Osteoblast (primary cell): ENCODE measurements around the gene TTC28. TPM values are rescaled to one million over a fixed set of nuclear protein-coding genes. Genes with fewer than 3 reads are reported as not detected.
A peak's percentile ranks its signal among the peaks of the same experiment; 100 is the strongest.

ENCODE experiments used
- DNase-seq: peaks from one replicate; pipeline ENCODE4 v3.0.0; 2011; ENCODE audit warnings: low spot score, mixed read lengths; ENCODE audit not compliant: insufficient read length; ENCODE audit errors: missing footprints
- H2AFZ ChIP-seq: 2 replicates; pipeline ENCODE4 v1.6.0; 2011; ENCODE audit warnings: mild to moderate bottlenecking, low read length
- H3K27ac ChIP-seq: 2 replicates; pipeline ENCODE4 v1.5.1; 2011; ENCODE audit warnings: mild to moderate bottlenecking, low read depth, low read length, moderate library complexity
- H3K27me3 ChIP-seq: 2 replicates; pipeline ENCODE4 v1.6.0; 2012; ENCODE audit warnings: mild to moderate bottlenecking, control low read depth, inconsistent platforms, low read length, moderate library complexity; ENCODE audit not compliant: insufficient read depth
- H3K36me3 ChIP-seq: 2 replicates; pipeline ENCODE4 v1.5.1; 2011; ENCODE audit warnings: mild to moderate bottlenecking, low read length, control low read depth, moderate library complexity; ENCODE audit not compliant: insufficient read depth
- H3K4me1 ChIP-seq: 2 replicates; pipeline ENCODE4 v1.5.1; 2011; ENCODE audit warnings: mild to moderate bottlenecking, low read length, control low read depth, moderate library complexity; ENCODE audit not compliant: insufficient read depth
- H3K4me2 ChIP-seq: 2 replicates; pipeline ENCODE4 v1.6.0; 2011; ENCODE audit warnings: mild to moderate bottlenecking, low read length; ENCODE audit not compliant: insufficient read depth
- H3K4me3 ChIP-seq: fragments of 200-600 bp; sonication (generic); 3 replicates; pipeline ENCODE4 v1.5.1; 2012; ENCODE audit warnings: mild to moderate bottlenecking, low read length, inconsistent platforms; ENCODE audit not compliant: insufficient read depth
- H3K79me2 ChIP-seq: 2 replicates; pipeline ENCODE4 v1.6.0; 2012; ENCODE audit warnings: mild to moderate bottlenecking, low read length, control low read depth, inconsistent platforms; ENCODE audit not compliant: insufficient read depth
- H3K9me3 ChIP-seq: 2 replicates; pipeline ENCODE4 v1.5.1; 2011; ENCODE audit warnings: low read depth, low read length, control low read depth
- H4K20me1 ChIP-seq: 2 replicates; pipeline ENCODE4 v1.6.0; 2012; ENCODE audit warnings: mild to moderate bottlenecking, low read length, control low read depth; ENCODE audit not compliant: insufficient read depth
- total RNA-seq: library from RNA; depleted of rRNA; stranded (reverse); fragments of >200 nt; gene quantifications from 2 replicates; pipeline ENCODE4 v1.2.3, GENCODE V29; 2012
- TF ChIP-seq, protein P1 (sequence below): IDR thresholded peaks from 2 replicates; pipeline ENCODE4 v1.5.1; 2011; ENCODE audit warnings: mild to moderate bottlenecking, low read depth, low read length, moderate library complexity; ENCODE audit errors: extremely low read depth

Gene TTC28
- total RNA-seq, 1 donor = 48.1 TPM

DNA sequence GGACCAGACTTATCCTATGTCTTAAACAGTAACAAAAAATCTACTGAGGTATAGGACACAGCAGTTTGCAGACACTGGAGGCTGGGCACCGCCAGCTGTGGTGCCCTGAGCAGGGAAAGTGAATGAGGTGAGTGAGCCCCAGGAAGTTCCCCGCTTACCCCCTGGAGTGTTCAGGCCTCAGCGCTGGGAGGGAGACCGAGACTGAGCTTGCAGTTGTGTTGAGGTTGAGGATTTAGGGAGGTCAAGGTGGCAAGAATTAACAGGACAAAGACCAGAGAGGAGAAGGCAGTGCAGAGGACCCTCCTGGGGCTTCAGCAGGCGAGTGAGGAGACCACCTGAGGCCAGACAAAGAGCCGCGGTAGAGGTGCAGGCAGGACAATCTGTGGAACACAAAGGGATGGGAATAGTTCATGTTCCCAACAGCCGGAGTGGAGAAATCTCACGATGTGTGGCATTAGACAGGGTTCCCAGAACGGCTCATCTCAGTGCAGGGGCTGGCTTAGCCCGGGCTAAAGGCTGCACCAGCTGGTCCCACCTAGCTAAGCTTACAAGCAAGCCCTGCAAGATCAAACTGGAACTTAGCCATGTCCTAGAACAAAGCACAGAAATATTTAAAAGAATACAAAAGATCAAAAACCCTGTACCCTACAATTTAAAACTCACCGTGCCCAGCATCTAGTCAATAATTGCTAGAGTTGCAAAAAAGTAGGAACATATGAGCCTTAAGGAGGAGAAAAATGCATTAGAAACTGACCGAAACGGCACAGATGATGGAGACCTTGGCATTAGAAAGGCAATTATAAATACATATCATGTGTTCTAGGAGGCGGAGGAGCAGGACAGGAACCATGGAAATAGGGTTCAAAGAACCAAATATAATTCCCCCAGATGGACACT is 713.2 kb downstream of the TTC28 start:
- Histone ChIP-seq H3K79me2 (no peaks in the 10 kb centered on the region), H2AFZ (no peak overlapping the region), H3K9me3 (no peaks in the 10 kb centered on the region), H4K20me1 (no peaks in the 10 kb centered on the region), H3K4me2 (no peak overlapping the region), H3K27me3 (peaks cover 2% of the 10 kb centered on the region), H3K27ac (no peak overlapping the region), H3K4me1 (no peaks in the 10 kb centered on the region), H3K36me3 (no peaks in the 10 kb centered on the region), H3K4me3 (no peak overlapping the region)
- TF ChIP-seq, protein P1, sequence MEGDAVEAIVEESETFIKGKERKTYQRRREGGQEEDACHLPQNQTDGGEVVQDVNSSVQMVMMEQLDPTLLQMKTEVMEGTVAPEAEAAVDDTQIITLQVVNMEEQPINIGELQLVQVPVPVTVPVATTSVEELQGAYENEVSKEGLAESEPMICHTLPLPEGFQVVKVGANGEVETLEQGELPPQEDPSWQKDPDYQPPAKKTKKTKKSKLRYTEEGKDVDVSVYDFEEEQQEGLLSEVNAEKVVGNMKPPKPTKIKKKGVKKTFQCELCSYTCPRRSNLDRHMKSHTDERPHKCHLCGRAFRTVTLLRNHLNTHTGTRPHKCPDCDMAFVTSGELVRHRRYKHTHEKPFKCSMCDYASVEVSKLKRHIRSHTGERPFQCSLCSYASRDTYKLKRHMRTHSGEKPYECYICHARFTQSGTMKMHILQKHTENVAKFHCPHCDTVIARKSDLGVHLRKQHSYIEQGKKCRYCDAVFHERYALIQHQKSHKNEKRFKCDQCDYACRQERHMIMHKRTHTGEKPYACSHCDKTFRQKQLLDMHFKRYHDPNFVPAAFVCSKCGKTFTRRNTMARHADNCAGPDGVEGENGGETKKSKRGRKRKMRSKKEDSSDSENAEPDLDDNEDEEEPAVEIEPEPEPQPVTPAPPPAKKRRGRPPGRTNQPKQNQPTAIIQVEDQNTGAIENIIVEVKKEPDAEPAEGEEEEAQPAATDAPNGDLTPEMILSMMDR = no peak
- DNase-seq = no peak

DNA sequence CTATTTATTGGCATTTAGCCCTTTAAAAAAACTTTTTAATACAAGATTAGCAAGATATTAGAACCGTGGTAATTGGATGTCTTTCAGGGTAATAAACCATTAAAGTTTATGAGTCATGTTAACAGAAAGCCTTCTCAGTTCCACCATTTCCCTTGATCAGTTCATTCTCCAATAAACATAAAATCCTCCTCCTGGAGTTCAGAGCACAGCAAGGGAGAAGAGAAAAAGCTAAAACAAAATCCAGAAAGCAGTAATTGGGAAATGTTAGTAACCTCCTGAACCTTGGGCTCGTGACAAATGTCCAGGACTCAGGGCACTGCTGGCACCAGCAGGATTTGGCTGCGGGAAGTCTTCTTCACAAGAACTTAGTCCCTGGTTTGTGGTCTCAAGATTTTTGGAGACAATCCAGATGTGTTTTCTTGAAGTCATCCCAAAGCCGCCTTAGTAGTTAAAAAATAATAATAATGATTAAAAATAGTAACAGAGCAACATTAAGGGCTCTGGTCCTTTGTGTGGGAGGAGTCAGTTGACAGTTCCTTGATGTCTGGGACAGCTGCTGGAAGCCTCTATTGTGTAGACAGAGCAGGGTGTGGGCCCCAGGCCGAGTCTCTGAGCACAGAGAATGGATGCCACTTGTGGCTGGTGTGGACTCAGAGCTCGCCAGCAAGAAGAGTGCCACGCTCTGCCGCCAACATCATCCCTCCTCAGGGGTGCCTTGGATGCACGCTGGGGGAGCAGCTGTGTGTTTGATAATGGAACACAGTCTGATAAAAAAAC is 717.2 kb downstream of the TTC28 start:
- DNase-seq = no peak
- H2AFZ ChIP-seq = peak overlapping the region; percentile 8
- no peaks in the 10 kb centered on the region for H4K20me1 ChIP-seq
- no peaks in the 10 kb centered on the region for H3K79me2 ChIP-seq
- no peak overlapping the region for H3K4me3 ChIP-seq
- peaks cover 2% of the 10 kb centered on the region for H3K27me3 ChIP-seq
- no peaks in the 10 kb centered on the region for H3K9me3 ChIP-seq
- H3K4me1 ChIP-seq = no peaks in the 10 kb centered on the region
- TF ChIP-seq, protein P1 = no peak
- H3K36me3 ChIP-seq = no peaks in the 10 kb centered on the region
- no peak overlapping the region for H3K4me2 ChIP-seq
- no peak overlapping the region for H3K27ac ChIP-seq

DNA sequence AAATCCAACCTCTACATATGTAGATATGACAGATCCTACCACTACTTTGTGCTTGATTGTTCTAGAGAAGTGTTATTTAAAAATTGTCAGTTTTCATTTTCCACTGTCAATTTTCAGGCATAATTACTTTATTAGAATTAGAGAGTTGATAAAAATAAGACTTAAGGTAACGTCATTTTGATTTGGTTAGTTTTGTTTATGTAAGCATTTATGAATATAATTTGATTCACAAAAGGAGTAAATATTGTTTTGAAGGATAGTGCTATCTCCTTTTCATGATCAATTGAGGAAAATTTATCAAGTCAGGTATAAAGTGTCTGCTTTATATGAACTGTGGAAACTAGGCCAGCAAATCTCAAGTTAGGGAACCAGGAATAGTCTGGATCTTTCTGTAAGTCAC is 718.0 kb downstream of the TTC28 start:
- TF ChIP-seq, protein P1 = no peak
- peaks cover 2% of the 10 kb centered on the region for H3K27me3 ChIP-seq
- H3K79me2 ChIP-seq = no peaks in the 10 kb centered on the region
- no peaks in the 10 kb centered on the region for H3K9me3 ChIP-seq
- no peaks in the 10 kb centered on the region for H3K36me3 ChIP-seq
- DNase-seq = no peak
- H3K27ac ChIP-seq = no peak overlapping the region
- H3K4me1 ChIP-seq = no peaks in the 10 kb centered on the region
- H2AFZ ChIP-seq = no peak overlapping the region
- no peak overlapping the region for H3K4me2 ChIP-seq
- no peak overlapping the region for H3K4me3 ChIP-seq
- no peaks in the 10 kb centered on the region for H4K20me1 ChIP-seq

DNA sequence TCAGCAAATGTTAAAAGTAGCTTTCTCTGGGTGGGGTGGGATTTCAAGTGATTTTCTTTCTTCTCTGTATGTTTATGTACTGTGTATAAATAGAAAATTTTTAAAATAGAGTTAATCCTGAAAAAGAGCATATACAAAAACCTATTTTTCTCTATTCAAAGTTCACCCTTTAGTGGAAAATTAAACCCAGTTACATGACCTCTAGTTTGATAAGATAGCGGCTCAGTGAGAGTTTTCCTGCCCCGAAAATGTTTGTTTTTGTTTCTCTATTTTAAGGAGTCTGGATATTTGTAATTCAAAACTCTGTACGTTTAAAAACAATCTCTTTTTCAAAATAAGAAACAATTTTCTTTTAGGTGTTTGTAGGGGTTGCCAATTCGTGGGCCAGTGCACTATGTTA is 718.5 kb downstream of the TTC28 start:
- TF ChIP-seq, protein P1 = no peak
- H2AFZ ChIP-seq = no peak overlapping the region
- no peak overlapping the region for H3K27ac ChIP-seq
- H3K27me3 ChIP-seq = no peaks in the 10 kb centered on the region
- no peak overlapping the region for H3K4me2 ChIP-seq
- no peaks in the 10 kb centered on the region for H3K9me3 ChIP-seq
- no peak for DNase-seq
- no peaks in the 10 kb centered on the region for H3K36me3 ChIP-seq
- H3K4me3 ChIP-seq = no peak overlapping the region
- H4K20me1 ChIP-seq = no peaks in the 10 kb centered on the region
- H3K79me2 ChIP-seq = no peaks in the 10 kb centered on the region
- no peaks in the 10 kb centered on the region for H3K4me1 ChIP-seq
